ENCODE data around the gene ANTXR1.

ANTXR1 gene

DNA sequence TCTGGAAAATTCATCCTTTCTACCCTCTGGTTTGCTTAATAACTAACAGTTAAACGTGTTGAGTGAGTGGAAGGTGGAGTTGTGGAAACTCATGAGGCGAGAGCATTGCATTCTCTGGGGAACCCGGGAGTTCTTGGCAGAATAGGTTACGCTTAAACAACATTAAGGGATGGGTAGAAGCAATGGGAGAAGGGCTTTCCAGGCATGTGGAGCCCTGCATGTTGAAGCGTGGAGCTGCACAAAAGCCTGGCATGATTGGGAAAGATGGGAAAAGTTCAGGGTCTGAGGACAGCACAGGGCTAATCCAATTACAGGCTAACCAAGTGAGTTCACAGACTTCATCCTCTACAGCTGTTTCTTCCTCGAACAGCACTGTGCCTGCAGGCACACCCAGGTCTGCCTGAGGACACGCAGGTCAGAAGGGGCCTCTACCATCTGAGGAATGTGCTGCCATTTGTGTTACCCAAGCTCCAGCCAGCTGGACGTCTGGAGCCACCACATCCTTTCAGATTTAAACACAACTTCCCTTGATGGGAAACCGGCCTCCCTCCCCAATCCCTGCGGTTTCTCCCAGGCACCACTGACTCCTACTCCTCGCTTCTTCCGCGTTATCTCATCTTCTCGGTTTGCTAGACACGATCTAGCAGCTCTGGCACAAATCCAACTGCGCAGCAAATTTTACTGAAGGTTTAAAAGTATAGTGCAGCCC is 164.2 kb downstream of the ANTXR1 start:
- TF ChIP-seq ZNF274 (IDR thresholded peaks at IDR 0.05; ENCODE audit: low read depth, low read length) = no peak
- H3K4me3 ChIP-seq (ENCODE audit: low read length) = no peak overlapping the region

DNA sequence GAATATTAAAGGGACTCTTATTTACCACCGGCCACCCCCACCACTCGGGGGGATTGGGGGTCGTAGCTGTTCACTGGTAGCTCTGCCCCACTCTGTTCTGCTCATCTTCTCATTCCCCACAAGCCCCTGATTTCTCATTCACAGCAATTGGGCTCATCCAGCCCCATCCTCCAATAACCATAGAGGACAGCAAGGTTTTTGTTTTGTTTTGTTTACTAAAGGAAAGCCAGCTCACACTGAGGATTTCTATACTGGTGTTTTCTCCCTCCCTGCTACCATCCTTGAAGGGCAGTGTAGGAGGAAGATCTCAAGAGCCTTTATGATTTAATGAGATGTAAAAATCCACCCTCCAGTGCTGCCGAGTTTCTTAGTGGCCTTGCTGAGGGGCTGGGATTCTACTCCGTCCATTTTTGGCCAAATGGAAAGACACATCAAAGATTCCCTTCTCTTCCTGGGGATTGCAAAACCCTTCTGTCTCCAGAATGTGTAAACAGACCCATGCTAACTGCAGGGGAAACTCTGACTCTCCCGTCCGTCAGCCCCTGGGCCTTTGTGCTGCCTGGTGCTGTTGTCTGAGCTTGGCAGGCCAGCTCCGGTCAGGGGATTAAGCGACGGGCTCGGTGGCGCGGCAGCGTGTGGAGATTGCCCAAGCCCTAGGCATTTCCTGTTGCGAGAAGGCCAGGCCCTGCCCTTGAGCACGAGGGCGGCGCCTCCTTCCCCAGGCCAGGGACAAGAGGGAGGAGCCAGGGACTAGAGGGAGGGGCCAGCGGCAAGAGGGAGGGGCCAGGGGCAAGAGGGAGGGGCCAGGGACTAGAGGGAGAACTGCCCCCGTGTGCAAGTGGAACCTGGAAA is 165.0 kb downstream of the ANTXR1 start:
- no peak for TF ChIP-seq ZNF274 (IDR thresholded peaks at IDR 0.05; ENCODE audit: low read depth, low read length)
- no peak overlapping the region for H3K4me3 ChIP-seq (ENCODE audit: low read length)

DNA sequence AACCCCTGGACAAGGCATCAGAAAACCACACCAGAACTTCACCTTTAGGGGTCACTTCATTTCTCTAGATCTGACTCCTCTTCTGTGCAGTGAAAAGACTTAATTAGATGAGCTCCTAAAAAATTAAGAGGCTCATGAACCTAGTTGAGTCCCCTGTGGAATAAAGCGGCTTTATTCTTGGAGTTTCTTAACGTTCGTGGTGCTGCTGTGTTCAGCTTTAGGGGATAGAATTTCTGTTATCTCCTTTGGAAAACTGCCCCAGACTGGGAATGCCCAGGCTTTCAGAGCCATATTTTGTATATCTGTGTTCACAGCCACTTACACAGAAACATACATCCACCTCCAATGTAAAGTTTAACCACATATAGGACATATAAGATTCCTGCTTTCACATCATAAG is 165.8 kb downstream of the ANTXR1 start:
- H3K4me3 ChIP-seq (ENCODE audit: low read length) = no peak overlapping the region
- TF ChIP-seq ZNF274 (IDR thresholded peaks at IDR 0.05; ENCODE audit: low read depth, low read length) = no peak

DNA sequence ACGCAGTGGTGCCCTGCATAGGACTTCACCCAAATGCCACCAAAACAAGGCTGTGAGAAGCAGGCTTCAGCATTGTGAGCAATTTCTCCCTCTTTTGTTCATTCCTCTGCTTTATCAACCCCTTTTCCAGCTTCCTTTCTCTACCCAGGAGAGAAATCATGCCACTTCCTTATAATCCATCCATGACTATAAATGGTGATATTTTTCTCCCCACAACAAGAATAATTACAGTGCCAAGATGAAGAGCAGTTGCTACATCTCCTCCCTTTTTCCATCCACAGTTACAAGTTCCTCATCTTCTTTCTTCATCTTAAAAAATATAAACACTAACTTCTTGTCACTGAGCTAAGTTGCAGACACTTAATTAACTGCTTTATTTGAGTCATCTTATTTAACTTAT is 167.2 kb downstream of the ANTXR1 start:
- no peak overlapping the region for H3K4me3 ChIP-seq (ENCODE audit: low read length)
- TF ChIP-seq ZNF274 (IDR thresholded peaks at IDR 0.05; ENCODE audit: low read depth, low read length) = no peak

DNA sequence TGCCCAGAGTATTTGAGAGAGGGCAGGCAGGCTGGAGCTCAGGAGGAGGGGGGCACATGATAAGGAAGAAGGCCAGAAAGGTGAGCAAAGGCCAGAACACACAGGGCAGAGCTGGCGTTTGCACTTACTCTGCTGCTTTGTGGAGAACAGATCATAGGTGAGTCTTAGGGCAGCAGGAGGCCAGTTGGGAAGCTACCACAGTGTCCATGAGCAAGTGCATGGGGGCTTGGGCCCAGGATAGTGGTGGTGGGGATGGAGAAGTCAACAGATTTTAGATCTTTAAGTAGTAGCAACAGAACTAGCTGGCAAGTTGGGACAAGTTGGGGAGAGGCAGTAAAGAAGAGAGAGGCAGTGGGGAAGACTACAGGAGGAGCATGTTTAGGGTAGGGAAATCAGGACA is 168.0 kb downstream of the ANTXR1 start:
- TF ChIP-seq ZNF274 (IDR thresholded peaks at IDR 0.05; ENCODE audit: low read depth, low read length) = no peak
- H3K4me3 ChIP-seq (ENCODE audit: low read length) = no peak overlapping the region

DNA sequence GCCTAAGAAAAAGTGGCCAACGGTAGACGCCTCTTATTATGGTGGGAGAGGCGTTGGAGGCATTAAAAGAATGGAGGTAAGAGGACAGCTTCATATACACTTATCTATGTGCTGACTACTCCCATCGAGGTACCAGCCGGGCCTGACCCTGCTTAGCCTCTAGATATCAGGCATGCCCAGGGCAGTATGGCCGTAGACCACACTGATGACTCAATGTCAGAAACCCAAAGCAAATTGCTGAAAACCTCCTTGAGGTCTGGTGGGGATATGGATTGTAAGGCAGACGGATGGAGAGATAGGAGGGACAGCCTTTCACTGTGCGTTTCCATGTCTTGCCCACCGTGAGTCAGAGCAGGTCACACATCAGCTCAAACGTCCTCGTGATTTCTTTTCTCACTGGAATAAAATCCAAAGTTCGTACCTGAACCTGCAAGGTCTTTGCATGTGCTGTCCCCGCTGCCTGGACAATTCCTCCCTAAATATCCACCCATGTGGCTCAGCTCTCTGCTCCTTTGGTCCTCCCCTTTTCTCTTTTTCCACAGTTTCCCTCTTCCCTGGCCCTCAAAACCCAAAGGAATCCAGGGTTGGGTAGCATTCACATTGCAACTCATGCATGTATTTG is 168.9 kb downstream of the ANTXR1 start:
- no peak for TF ChIP-seq ZNF274 (IDR thresholded peaks at IDR 0.05; ENCODE audit: low read depth, low read length)
- no peak overlapping the region for H3K4me3 ChIP-seq (ENCODE audit: low read length)

DNA sequence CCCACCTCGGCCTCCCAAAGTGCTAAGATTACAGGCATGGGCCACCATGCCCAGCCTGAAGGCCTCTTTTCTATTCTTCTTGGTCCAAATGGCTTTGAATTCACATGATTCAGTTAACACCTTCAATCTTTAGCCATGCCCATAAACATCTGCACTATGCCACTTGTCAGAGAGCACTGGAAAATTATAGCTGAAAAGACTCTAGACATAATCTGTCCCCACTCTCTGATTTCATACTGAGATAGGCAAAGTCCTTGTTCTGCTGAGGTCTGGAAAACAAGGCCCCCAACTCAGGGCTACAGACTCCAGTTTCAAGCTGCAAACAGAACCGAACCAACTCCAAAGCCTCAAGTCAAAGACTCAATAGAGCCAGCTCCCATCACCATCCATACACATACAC is 170.7 kb downstream of the ANTXR1 start:
- no peak overlapping the region for H3K4me3 ChIP-seq (ENCODE audit: low read length)
- no peak for TF ChIP-seq ZNF274 (IDR thresholded peaks at IDR 0.05; ENCODE audit: low read depth, low read length)

DNA sequence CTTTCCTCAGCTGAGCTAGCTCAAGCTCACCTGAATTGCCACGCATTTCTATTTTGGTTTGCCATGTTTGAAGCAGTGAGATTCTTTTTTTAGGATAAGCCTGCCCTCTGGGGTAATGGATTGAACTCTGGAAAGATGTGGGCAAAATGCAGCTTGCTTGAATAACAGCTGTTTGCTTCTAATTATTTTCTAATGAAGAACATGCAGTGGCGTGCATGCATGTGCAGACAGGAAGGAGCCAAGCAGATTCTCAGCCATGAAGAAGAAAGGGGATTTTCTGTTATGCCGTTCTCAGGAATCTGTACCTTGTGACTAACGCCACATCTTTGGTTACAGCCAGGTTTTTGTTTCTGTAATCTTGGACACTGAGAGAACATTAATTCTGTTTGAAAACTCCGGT is 171.2 kb downstream of the ANTXR1 start:
- no peak for TF ChIP-seq ZNF274 (IDR thresholded peaks at IDR 0.05; ENCODE audit: low read depth, low read length)
- no peak overlapping the region for H3K4me3 ChIP-seq (ENCODE audit: low read length)

DNA sequence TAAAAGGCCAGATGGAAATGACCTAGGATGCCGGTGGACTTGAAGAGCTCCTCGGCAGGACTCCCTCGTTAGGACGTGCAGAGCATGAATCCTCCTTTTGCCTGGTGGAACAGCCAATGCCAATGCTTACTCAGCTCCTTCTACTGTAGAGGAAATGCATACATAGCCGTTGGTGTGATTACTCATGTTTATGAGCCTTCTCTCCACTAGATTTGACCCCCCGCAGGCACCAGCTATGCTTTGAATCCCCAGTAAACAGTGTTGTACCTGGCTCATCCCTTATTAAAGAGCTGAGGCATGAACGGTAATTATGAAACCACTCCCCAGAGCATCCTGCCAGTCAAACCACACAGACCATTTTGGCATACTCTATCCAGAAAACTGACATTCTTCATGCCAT is 172.8 kb downstream of the ANTXR1 start:
- TF ChIP-seq ZNF274 (IDR thresholded peaks at IDR 0.05; ENCODE audit: low read depth, low read length) = no peak
- H3K4me3 ChIP-seq (ENCODE audit: low read length) = no peak overlapping the region

DNA sequence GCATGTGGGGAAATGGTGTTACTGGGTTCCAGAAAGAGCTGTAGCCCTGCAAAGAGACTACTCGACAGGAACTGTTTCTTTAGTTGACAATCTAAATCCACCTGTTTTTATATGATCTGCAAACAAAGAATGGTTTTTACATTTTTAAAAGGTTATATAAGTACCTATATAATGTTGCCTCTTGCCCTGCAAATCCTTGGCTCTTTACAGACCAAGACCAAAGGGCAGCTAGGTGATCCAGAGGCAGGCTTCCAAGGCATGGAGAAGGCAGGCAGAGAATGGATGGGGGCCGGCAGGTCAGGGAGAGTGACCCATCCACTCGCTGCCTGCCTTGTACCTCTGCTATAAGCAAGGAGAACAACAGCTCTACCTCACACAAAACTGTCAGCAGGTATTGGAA is 173.6 kb downstream of the ANTXR1 start:
- no peak for TF ChIP-seq ZNF274 (IDR thresholded peaks at IDR 0.05; ENCODE audit: low read depth, low read length)
- H3K4me3 ChIP-seq (ENCODE audit: low read length) = no peak overlapping the region

DNA sequence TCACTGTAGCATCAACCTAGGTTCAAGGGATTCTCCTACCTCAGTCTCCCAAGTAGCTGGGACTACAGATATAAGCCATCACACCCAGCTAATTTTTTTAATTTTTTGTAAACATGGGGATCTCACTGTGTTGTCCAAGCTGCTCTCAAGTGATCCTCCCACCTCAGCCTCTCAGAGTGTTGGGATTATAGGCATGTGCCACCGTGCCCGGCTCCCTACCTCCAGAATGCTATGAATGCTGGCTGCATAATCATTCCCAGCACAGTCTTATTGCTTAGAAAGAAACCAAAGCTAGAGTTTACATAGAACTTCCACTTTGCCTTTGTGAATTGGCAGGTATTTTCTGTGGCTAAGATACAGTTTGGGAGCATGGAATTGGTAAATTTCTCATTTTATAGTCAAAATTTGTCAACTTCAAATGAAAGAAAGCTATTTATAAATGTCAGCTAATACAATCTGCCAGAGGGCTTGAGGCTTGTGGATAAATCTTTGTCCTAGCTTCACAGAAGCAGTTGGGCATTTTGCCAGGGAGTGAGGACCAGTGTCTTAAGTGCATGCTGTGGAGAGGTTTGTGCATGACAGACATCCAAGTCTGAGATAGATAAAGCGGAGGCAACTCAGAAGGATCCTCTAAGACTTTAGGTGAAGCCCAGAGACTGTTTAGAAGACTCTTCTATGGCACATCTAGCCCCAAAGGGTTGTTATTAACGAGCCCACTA is 175.4 kb downstream of the ANTXR1 start:
- H3K4me3 ChIP-seq (ENCODE audit: low read length) = no peak overlapping the region
- no peak for TF ChIP-seq ZNF274 (IDR thresholded peaks at IDR 0.05; ENCODE audit: low read depth, low read length)

DNA sequence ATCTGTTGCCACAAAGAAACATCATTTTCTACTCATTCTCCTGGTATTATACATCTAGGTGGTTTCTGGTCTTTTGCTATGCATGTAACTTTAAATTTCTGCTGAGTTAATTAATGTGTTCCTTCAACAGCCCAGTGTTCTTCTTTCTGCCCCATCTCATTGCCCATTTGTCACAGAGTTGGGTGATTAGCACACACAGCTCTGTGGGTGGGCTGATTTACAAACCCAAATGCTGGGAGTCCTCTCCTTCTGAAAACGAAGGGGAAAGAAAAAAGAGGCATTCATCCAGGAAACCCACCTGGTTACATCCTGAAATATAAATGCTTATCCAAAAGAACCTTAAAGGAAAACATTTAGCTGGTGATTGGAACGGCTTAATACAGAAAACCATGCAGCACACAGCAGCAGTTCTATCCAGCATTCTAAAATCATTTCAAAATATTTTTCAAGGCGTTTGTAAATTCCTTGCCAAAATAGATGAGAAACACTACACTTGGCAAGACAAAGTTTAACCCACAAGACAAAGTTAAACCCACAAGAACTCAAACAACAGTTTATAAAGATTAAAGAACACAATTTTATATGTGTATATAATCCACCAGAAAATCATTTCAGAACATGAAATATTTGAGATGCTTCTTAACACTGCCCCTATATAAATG is 177.9 kb downstream of the ANTXR1 start:
- H3K4me3 ChIP-seq (ENCODE audit: low read length) = no peak overlapping the region
- no peak for TF ChIP-seq ZNF274 (IDR thresholded peaks at IDR 0.05; ENCODE audit: low read depth, low read length)

DNA sequence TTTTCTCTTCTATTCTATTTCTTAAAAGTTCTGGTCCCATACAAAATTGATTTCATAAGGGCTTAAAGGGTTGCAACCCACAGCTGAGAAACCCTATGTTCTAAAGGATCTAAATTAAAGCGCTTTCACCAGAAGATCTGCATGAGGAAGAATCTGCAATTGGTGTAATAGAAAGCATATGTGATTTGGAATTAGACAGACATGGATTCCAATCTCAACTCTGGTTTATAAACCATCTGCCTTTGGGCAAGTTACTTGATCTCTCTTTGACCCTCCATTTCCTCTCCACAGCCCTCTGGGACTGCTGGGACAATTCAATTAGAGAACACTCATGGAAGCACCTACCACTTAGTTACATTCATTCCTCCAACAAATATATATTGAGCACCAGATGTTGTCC is 178.7 kb downstream of the ANTXR1 start:
- TF ChIP-seq ZNF274 (IDR thresholded peaks at IDR 0.05; ENCODE audit: low read depth, low read length) = no peak
- no peak overlapping the region for H3K4me3 ChIP-seq (ENCODE audit: low read length)
